Stimulated activated naive B cell treated with anti-CD40 and anti-IgM and Interleukin-4, amounts not matched to agents 10 μg/mL and 1 μg/mL and 100 μg/mL, for 72 hours (primary cell): ENCODE results near the gene FOXD4L4.
A peak's percentile ranks its signal among the peaks of the same experiment; 100 is the strongest.
"Not testable (repeated sequence)": the region's sequence is repeated elsewhere in the genome, so short reads cannot be mapped to it uniquely, and the experiment has no call there.

Experiments used
- ATAC-seq, 2 donors: fragments of 150-1000 bp; cut with Tn5 transposase; replicated peaks; 2 replicates each; pipeline ENCODE4 v1.10.0; 2021; ENCODE audit warnings: moderate library complexity in 1 of 2
- DNase-seq: peaks from one replicate; pipeline ENCODE4 v3.0.0; 2021
- H3K27ac Mint-ChIP-seq: one replicate; pipeline ENCODE4 v1.8.0; 2022; ENCODE audit warnings: mild to moderate bottlenecking, mixed read lengths
- H3K27me3 Mint-ChIP-seq, 2 donors: one replicate each; pipeline ENCODE4 v1.8.0; 2022; ENCODE audit warnings: mixed read lengths in 2 of 2
- H3K36me3 Mint-ChIP-seq, 2 donors: one replicate each; pipeline ENCODE4 v1.8.0; 2022; ENCODE audit warnings: mixed read lengths in 2 of 2, mild to moderate bottlenecking in 1 of 2
- H3K4me1 Mint-ChIP-seq, 2 donors: one replicate each; pipeline ENCODE4 v1.8.0; 2022; ENCODE audit warnings: mixed read lengths in 2 of 2, mild to moderate bottlenecking in 1 of 2
- H3K4me3 Mint-ChIP-seq, 2 donors: one replicate each; pipeline ENCODE4 v1.8.0; 2022; ENCODE audit warnings: mild to moderate bottlenecking in 2 of 2, mixed read lengths in 2 of 2, moderate library complexity in 1 of 2
- H3K9me3 Mint-ChIP-seq, 2 donors: one replicate each; pipeline ENCODE4 v1.8.0; 2022; ENCODE audit warnings: mixed read lengths in 2 of 2, mild to moderate bottlenecking in 1 of 2

The FOXD4L4 gene

GRCh38 chr9:65737096-65737564 is at the start of gene FOXD4L4:
Gene FOXD4L4 (plus strand): TSS chr9:65737146. CDS start chr9:65737146, 0 bp downstream.
- not testable (repeated sequence) for DNase-seq, H3K27ac Mint-ChIP-seq, ATAC-seq, H3K9me3 Mint-ChIP-seq, H3K4me1 Mint-ChIP-seq, H3K36me3 Mint-ChIP-seq, H3K27me3 Mint-ChIP-seq
- H3K4me3 Mint-ChIP-seq: peak within 1 kb of the TSS in 1 of 2 donors; percentile 66

GRCh38 chr9:65703550-65703949 is 33.4 kb upstream of the FOXD4L4 start:
- not testable (repeated sequence) for H3K4me1 Mint-ChIP-seq, DNase-seq, H3K36me3 Mint-ChIP-seq, H3K4me3 Mint-ChIP-seq, H3K9me3 Mint-ChIP-seq, H3K27me3 Mint-ChIP-seq, H3K27ac Mint-ChIP-seq, ATAC-seq

GRCh38 chr9:65714445-65714844 is 22.5 kb upstream of the FOXD4L4 start:
- H3K4me3 Mint-ChIP-seq, DNase-seq, H3K27ac Mint-ChIP-seq, H3K4me1 Mint-ChIP-seq, H3K27me3 Mint-ChIP-seq, H3K36me3 Mint-ChIP-seq, ATAC-seq, H3K9me3 Mint-ChIP-seq: not testable (repeated sequence)

DNA sequence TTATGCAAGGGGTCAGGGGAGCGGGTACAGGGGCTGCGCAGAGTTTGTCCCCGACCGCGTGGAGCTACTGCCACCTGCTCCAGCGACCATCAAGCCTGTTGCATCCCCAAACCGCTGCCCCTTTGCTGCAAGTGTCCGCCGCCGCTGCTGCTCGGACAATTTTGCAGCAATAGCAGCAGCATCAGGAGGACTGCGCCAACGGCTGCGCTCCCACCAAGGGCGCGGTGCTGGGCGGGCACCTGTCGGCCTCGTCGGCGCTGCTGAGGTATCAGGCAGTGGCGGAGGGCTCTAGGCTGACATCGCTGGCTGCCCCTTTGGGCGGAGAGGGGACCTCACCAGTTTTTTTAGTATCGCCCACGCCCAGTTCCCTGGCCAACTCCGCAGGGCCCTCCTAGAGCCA is 1.2 kb downstream of the FOXD4L4 start:
- H3K4me3 Mint-ChIP-seq, ATAC-seq, H3K27ac Mint-ChIP-seq, H3K9me3 Mint-ChIP-seq, DNase-seq, H3K27me3 Mint-ChIP-seq, H3K36me3 Mint-ChIP-seq, H3K4me1 Mint-ChIP-seq: not testable (repeated sequence)
